Activated T-cell treated with anti-CD3 and anti-CD28 coated beads, Interleukin-2, amount 50 U/mL, for 72 hours (primary cell): ENCODE measurements around the gene TCAP. TPM values are rescaled to one million over a fixed set of nuclear protein-coding genes. Genes with fewer than 3 reads are reported as not detected.
A peak's percentile ranks its signal among the peaks of the same experiment; 100 is the strongest.

Source experiments
- ATAC-seq, 2 donors: fragments of 150-1000 bp; cut with Tn5 transposase; replicated peaks in 1 of 2; 2 replicates each; pipeline ENCODE4 v1.10.0; 2021; ENCODE audit warnings: moderate library complexity in 2 of 2, mild to moderate bottlenecking in 1 of 2
- DNase-seq, 2 donors: peaks; one replicate each; pipeline ENCODE4 v3.0.0; 2021 to 2022; ENCODE audit warnings: mixed read lengths in 1 of 2
- H3K27ac Mint-ChIP-seq: one replicate; pipeline ENCODE4 v1.8.0; 2022; ENCODE audit warnings: mild to moderate bottlenecking, moderate library complexity, mixed read lengths
- H3K27me3 Mint-ChIP-seq: one replicate; pipeline ENCODE4 v1.8.0; 2022; ENCODE audit warnings: low read depth, mixed read lengths
- H3K36me3 Mint-ChIP-seq, 2 donors: one replicate each; pipeline ENCODE4 v1.8.0; 2022; ENCODE audit warnings: mixed read lengths in 2 of 2, mild to moderate bottlenecking in 1 of 2; ENCODE audit not compliant: insufficient read depth in 2 of 2
- H3K4me1 Mint-ChIP-seq: one replicate; pipeline ENCODE4 v1.8.0; 2022; ENCODE audit warnings: low read depth, mixed read lengths
- H3K4me3 Mint-ChIP-seq, 2 donors: one replicate each; pipeline ENCODE4 v1.8.0; 2022; ENCODE audit warnings: mild to moderate bottlenecking in 2 of 2, mixed read lengths in 2 of 2, moderate library complexity in 2 of 2
- H3K9me3 Mint-ChIP-seq, 2 donors: one replicate each; pipeline ENCODE4 v1.8.0; 2022; ENCODE audit warnings: mixed read lengths in 2 of 2
- total RNA-seq, 2 donors: library from RNA; stranded (reverse); gene quantifications; one replicate each; pipeline ENCODE4 v1.2.3, GENCODE V29; 2022

The TCAP gene
- total RNA-seq, 2 donors from 2014 or later: 1.4 to 1.5 TPM

DNA sequence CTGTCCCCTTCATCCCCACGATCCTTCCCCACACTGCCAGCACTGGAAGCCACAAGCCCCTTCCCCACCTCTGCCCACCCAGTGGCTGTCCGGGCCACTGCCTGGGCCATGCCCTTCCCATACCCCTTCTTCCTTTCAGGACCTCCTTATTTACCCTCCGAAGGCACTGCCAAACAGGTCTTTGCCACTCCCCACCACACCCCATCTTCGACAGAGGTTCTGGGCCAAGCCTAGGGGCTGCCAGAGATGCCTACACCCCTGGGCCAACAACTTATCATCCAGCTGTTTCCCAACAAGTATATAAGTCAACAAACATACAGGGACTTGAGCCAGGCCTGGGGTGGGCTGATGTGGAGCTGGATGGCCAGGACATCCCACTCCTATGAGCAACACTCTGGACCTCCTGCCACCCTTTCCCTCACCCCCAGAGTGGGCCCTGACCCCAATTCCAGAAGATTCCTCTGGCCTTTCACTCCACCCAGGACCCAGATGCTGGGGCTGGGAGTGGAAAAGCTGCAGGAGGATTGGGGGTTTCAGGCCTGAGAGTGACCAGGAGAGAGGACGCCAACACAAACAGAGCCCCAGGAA is 39.9 kb upstream of the TCAP start:
- ATAC-seq (no peak), DNase-seq (no peak)
- Mint-ChIP-seq H3K27ac (no peak overlapping the region), H3K36me3 (no peaks in the 10 kb centered on the region), H3K9me3 (no peaks in the 10 kb centered on the region), H3K4me1 (peaks cover 35% of the 10 kb centered on the region), H3K4me3 (no peak overlapping the region), H3K27me3 (peaks cover 38% of the 10 kb centered on the region)

DNA sequence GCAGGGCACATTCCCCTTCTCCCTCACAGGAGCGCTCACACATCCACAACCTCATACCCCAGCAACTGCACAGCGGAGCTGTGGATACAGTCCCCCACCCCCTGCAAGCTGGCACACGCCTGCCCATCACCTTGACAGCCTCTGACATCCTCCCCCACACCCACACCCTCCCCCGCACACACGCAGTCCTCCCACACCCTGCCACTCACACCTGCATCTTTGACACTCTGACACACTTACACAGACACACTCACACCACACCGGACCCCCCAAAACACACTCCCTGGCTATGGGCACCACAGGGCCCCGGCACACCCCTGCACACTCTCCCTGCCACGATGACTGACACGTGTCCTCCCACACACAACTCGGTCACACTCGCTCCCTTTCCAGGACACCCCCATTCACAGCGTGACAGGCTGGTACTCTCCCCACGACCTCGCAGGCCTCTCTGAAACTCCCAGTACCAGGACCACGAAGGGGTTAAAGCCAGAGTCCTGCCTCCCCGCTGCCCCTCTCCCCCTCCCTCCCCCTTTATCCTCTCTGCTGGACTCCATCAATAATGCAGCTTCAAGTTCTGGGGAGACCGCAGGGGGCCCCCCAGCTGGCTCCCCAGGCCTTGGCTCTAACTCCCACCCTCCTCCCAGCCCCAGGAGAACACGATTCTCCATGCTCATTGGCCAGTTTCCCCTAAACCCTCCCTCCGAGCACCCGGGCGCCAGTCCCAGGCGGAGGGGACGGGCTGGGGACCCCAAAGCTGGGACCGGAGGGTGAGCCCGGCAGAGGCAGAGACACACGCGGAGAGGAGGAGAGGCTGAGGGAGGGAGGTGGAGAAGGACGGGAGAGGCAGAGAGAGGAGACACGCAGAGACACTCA is 38.7 kb upstream of the TCAP start, which contains the start of gene PPP1R1B:
Gene PPP1R1B, plus strand, starts transcription at position 782 of the 876 bp plus-strand sequence. CDS start 441 bp downstream, outside the sequence.
- Mint-ChIP-seq H3K4me3 (peak within 1 kb of the TSS; percentile 73 to 77), H3K27ac (no peak within 1 kb of the TSS), H3K9me3 (no peaks in the 10 kb centered on the region), H3K4me1 (peaks cover 41% of the 10 kb centered on the region), H3K27me3 (peaks cover 45% of the 10 kb centered on the region), H3K36me3 (no peaks in the 10 kb centered on the region)
- DNase-seq (peak; percentile 33 to 40), ATAC-seq (no peak)

DNA sequence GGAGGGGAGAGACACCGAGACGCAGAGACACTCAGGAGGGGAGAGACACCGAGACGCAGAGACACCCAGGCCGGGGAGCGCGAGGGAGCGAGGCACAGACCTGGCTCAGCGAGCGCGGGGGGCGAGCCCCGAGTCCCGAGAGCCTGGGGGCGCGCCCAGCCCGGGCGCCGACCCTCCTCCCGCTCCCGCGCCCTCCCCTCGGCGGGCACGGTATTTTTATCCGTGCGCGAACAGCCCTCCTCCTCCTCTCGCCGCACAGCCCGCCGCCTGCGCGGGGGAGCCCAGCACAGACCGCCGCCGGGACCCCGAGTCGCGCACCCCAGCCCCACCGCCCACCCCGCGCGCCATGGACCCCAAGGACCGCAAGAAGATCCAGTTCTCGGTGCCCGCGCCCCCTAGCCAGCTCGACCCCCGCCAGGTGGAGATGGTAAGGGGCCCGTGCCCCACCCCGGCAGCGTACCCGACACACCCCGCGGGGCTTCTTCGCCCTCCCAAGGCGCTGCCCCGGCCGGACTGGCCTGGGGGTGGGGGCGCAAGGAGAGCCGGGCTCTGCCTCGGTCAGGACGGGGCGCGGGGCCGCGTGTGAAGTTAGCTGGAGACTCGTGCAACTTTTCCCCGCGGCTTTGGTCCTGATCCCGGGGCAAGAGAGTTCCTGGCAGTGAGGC is 38.0 kb upstream of the TCAP start:
- peaks cover 42% of the 10 kb centered on the region for H3K4me1 Mint-ChIP-seq
- H3K4me3 Mint-ChIP-seq: peak overlapping the region; percentile 73 to 77
- no peak for DNase-seq
- H3K27ac Mint-ChIP-seq: no peak overlapping the region
- H3K27me3 Mint-ChIP-seq: peaks cover 52% of the 10 kb centered on the region
- no peak for ATAC-seq
- H3K9me3 Mint-ChIP-seq: no peaks in the 10 kb centered on the region
- no peaks in the 10 kb centered on the region for H3K36me3 Mint-ChIP-seq

DNA sequence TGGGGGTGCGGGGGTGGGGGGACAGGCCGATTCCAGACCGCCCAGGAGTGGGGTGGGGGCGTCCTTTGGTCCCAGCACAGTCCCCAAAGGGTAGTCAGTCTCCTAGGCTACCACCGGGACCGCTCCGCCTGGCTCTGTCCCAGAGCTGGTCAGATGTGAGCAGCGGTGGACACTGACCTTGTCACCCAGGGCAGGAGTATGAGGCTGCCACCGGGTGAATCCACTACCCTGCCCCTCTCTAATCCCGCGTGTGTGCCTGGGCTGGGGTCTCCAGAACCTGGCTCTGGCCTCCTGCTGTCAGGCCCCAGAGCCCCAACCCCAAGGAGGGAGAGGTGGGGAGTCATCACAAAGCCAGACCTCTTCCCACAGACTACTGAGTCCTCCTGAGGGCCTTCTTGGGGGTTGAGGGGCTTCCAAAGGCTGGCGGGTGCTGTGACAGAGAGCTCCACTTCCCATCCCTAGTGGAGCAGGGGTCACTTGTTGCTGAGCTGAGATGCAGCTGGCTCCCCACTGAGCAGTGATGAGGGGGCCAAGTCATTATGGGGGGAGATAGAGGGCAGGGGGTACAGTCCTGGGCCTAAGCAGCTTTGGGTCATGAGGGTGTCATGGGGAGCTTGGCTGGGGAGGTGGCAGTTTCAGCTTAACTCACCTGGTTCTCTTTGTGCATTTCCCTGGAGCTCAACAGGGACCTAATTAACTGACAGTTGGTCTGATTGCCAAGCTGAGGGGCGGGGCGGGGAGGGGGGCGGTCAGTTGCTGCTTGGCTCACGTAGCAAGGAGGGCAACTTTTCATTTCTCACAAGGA is 37.2 kb upstream of the TCAP start:
- Mint-ChIP-seq H3K27me3 (peaks cover 53% of the 10 kb centered on the region), H3K9me3 (no peaks in the 10 kb centered on the region), H3K27ac (no peak overlapping the region), H3K4me1 (peaks cover 35% of the 10 kb centered on the region), H3K36me3 (no peaks in the 10 kb centered on the region), H3K4me3 (peak overlapping the region in 1 of 2 donors; percentile 47)
- ATAC-seq (no peak), DNase-seq (no peak)

DNA sequence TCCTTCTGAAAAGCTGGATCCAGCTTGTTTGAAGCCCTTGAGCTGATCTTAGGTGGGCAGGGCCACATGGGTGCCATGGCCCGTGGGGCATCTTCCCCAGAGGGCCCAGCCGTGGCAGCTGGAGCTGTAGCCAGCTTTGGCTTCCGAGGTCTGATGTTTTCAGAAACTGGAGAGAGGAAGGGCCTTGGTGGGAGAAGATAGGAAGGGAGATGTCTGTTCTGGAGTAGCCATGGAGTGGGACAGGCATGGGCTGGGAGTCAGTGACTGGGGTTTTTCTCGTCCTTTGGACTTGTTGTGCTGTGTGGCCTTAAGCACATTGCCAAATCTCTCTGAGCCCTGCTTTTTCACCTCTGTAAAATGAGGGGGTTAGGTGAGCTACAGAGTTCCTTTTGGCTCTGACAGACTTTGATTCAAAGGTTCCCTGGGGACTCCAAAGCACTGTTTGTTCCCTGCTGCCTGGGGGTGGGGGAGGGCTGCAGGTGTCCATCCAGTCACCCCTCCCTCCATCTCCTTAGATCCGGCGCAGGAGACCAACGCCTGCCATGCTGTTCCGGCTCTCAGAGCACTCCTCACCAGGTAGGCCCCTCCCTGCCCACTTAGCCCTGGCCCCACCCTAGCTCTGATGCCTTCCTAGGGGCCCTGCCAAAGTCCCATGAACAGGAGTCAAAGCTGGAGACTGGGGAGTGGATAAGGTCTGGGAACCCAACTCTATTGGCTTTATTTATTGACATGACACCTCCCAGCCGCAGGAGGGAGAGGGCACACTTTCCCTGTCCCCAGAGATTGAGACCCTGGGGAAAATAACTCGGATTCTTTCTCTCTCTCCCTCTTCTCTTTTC is 36.3 kb upstream of the TCAP start:
- DNase-seq (no peak), ATAC-seq (no peak)
- Mint-ChIP-seq H3K27me3 (peaks cover 53% of the 10 kb centered on the region), H3K36me3 (no peaks in the 10 kb centered on the region), H3K4me3 (no peak overlapping the region), H3K4me1 (peaks cover 25% of the 10 kb centered on the region), H3K9me3 (no peaks in the 10 kb centered on the region), H3K27ac (no peak overlapping the region)

DNA sequence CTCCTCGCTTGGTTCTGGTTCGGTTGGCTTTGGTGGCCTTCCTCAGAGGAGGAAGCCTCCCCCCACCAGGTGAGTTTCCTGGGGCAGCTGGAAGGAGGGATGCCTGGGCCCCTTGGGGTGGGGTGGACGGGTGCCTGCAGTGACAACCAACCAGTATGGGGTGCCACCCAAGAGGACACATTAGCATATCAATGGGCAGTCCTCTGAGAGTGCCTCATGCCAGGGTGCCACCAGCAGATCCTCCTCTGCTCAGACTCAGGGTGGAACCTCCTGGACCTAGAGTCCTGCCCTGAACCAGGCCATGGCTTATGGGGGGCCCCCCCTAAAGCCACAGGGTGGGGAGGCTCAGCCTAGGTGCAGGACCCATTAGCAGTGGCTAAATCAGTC is 35.7 kb upstream of the TCAP start:
- H3K4me3 Mint-ChIP-seq: no peak overlapping the region

DNA sequence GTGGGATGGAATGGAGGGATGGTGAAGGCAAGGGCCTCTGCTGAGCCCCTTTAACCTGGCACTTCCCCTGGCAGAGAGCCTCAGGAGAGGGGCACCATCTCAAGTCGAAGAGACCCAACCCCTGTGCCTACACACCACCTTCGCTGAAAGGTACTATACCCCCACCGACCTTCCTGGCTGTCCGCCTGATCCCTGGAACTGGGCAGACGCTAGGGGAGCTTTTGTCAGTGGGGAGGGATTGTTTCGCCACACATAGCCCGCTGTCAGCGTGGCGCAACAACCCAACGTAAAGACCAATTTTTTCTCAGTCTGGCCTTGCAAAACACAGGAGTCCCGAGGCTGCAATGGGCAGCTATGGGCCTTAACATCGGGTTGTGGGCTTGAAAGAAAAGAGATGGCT is 35.3 kb upstream of the TCAP start:
- ATAC-seq (no peak), DNase-seq (no peak)
- Mint-ChIP-seq H3K4me3 (no peak overlapping the region), H3K36me3 (no peaks in the 10 kb centered on the region), H3K27ac (no peak overlapping the region), H3K27me3 (peaks cover 46% of the 10 kb centered on the region), H3K4me1 (peaks cover 24% of the 10 kb centered on the region), H3K9me3 (no peaks in the 10 kb centered on the region)

More for the DNA sequence above, 35.7 kb upstream of the TCAP start:
- H3K27me3 Mint-ChIP-seq: peaks cover 50% of the 10 kb centered on the region
- ATAC-seq: no peak
- H3K4me1 Mint-ChIP-seq: peaks cover 24% of the 10 kb centered on the region
- H3K36me3 Mint-ChIP-seq: no peaks in the 10 kb centered on the region
- no peak for DNase-seq
- H3K27ac Mint-ChIP-seq: no peak overlapping the region
- no peaks in the 10 kb centered on the region for H3K9me3 Mint-ChIP-seq

DNA sequence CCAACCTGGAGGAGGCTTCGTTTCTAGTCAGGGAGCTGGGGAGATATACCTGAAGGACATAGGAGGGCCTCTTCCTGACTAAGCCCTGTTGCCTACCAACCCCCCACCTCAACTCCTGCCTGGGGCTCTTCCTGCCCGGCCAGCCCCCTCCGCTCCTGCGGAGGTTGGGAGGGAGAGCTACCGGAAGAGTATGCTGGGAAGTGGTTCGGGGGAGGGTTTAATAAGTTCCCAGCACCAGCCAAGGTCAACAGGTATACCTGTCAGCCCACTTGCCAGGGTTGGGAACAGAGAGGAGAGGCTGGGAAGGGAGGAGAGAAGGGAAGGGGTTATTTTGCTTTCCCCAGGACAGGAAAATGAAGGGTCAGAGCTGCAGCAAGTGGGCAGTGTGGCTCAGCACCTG is 33.7 kb upstream of the TCAP start:
- Mint-ChIP-seq H3K4me1 (peaks cover 23% of the 10 kb centered on the region), H3K9me3 (no peaks in the 10 kb centered on the region), H3K27me3 (peaks cover 34% of the 10 kb centered on the region), H3K27ac (no peak overlapping the region), H3K36me3 (no peaks in the 10 kb centered on the region), H3K4me3 (no peak overlapping the region)
- ATAC-seq (no peak), DNase-seq (no peak)

GRCh38 chr17:39632153-39632941 is 32.8 kb upstream of the TCAP start:
- ATAC-seq: no peak
- peaks cover 28% of the 10 kb centered on the region for H3K27me3 Mint-ChIP-seq
- DNase-seq: no peak
- no peaks in the 10 kb centered on the region for H3K9me3 Mint-ChIP-seq
- no peak overlapping the region for H3K27ac Mint-ChIP-seq
- H3K36me3 Mint-ChIP-seq: no peaks in the 10 kb centered on the region
- H3K4me3 Mint-ChIP-seq: no peak overlapping the region
- H3K4me1 Mint-ChIP-seq: peaks cover 20% of the 10 kb centered on the region

- H3K36me3 Mint-ChIP-seq: no peaks in the 10 kb centered on the region
- no peak overlapping the region for H3K27ac Mint-ChIP-seq
- peaks cover 17% of the 10 kb centered on the region for H3K27me3 Mint-ChIP-seq
- DNase-seq (no peak), ATAC-seq (no peak)
- H3K4me1 Mint-ChIP-seq: peaks cover 31% of the 10 kb centered on the region
- no peak overlapping the region for H3K4me3 Mint-ChIP-seq
- H3K9me3 Mint-ChIP-seq: no peaks in the 10 kb centered on the region
Observed at GRCh38 chr17:39633570-39634183, 31.5 kb upstream of the TCAP start.

DNA sequence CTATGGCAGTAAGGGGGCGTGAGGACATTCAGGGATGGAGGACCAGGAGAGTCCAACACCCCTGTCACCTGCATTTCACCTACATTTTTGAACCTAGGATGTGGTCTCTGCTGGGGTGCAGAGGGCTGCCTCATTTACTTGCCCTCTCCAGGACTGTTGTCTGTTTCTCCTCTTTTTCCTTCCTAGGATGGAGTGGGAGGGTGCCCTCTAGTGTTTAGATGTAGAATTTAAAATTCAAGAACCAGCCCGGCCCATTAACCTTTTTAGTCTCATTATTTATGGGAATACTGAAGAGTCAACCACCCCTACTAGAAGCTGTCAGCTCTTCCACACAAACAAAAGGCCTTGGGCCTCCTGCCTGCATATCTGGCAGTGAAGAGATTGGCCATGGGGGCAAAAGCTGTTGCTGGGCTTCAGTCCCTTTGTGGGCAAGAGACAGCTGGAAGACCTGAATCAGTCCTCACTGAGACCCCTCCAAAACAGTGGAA is 30.7 kb upstream of the TCAP start:
- DNase-seq (peak in 1 of 2 donors; percentile 34), ATAC-seq (no peak)
- Mint-ChIP-seq H3K4me3 (no peak overlapping the region), H3K9me3 (no peaks in the 10 kb centered on the region), H3K27ac (no peak overlapping the region), H3K36me3 (no peaks in the 10 kb centered on the region), H3K27me3 (peaks cover 15% of the 10 kb centered on the region), H3K4me1 (peaks cover 39% of the 10 kb centered on the region)
